GM19240 (cell line): ENCODE measurements around the gene FGD4.

Experiments used
- DNase-seq: peaks from one replicate; pipeline ENCODE4 v3.0.0; 2011; ENCODE audit warnings: low spot score; ENCODE audit not compliant: insufficient read length

The FGD4 gene

GRCh38 chr12:32605326-32606095 lies 206.2 kb downstream of the FGD4 start:
- no peak for DNase-seq

GRCh38 chr12:32606443-32606842 lies 207.1 kb downstream of the FGD4 start:
- no peak for DNase-seq

GRCh38 chr12:32609966-32610365 lies 210.6 kb downstream of the FGD4 start:
- no peak for DNase-seq

GRCh38 chr12:32611986-32612385 lies 212.6 kb downstream of the FGD4 start:
- no peak for DNase-seq

- no peak for DNase-seq
These were observed 213.6 kb downstream of the FGD4 start for GRCh38 chr12:32612658-32613614.

GRCh38 chr12:32615441-32615840 lies 216.1 kb downstream of the FGD4 start:
- DNase-seq, result no peak

- no peak for DNase-seq
These were observed 218.2 kb downstream of the FGD4 start for GRCh38 chr12:32617534-32617933.

- no peak for DNase-seq
These were observed 218.8 kb downstream of the FGD4 start for GRCh38 chr12:32618115-32618514.

- DNase-seq, result no peak
These were observed 228.6 kb downstream of the FGD4 start for GRCh38 chr12:32627976-32628375.

GRCh38 chr12:32641287-32641901 lies 242.0 kb downstream of the FGD4 start:
- DNase-seq, result no peak

GRCh38 chr12:32644431-32644830 lies 245.1 kb downstream of the FGD4 start:
- no peak for DNase-seq

GRCh38 chr12:32647275-32647674 lies 247.9 kb downstream of the FGD4 start:
- no peak for DNase-seq

GRCh38 chr12:32650508-32650907 lies 251.2 kb downstream of the FGD4 start:
- no peak for DNase-seq

- DNase-seq, result no peak
These were observed 252.0 kb downstream of the FGD4 start for GRCh38 chr12:32651151-32651955.

- no peak for DNase-seq
These were observed 252.5 kb downstream of the FGD4 start for GRCh38 chr12:32651956-32652210.

GRCh38 chr12:32659908-32660440 lies 260.6 kb downstream of the FGD4 start:
- DNase-seq, result no peak

- DNase-seq, result no peak
These were observed 262.3 kb downstream of the FGD4 start for GRCh38 chr12:32661706-32662105.

- DNase-seq, result no peak
These were observed 263.3 kb downstream of the FGD4 start for GRCh38 chr12:32662665-32663064.

GRCh38 chr12:32666018-32666417 lies 266.7 kb downstream of the FGD4 start:
- no peak for DNase-seq

GRCh38 chr12:32669584-32669983 lies 270.2 kb downstream of the FGD4 start:
- DNase-seq, result no peak
